Psoas muscle (tissue), 8 donors: ENCODE results near the gene NUTF2. TPM values are rescaled to one million over a fixed set of nuclear protein-coding genes. Genes with fewer than 3 reads are reported as not detected.
A peak's percentile ranks its signal among the peaks of the same experiment; 100 is the strongest.

Experiments used
- ATAC-seq, 4 donors: fragments of 200-7000 bp; cut with Tn5 transposase; one replicate each; pipeline ENCODE4 v1.9.1; 2020; ENCODE audit warnings: moderate library complexity in 3 of 4, mild to moderate bottlenecking in 2 of 4
- DNase-seq, 2 donors: peaks; one replicate each; pipeline ENCODE4 v3.0.0-alpha.2; 2020
- H3K27ac ChIP-seq: fragments of 200-600 bp; one replicate; pipeline ENCODE4 v1.8.0; 2022
- H3K27me3 ChIP-seq, 3 donors: fragments of 200-600 bp in 1 of 3; one replicate each; pipeline versions ENCODE4 v1.6.1 to v1.8.0; 2013 to 2022; ENCODE audit warnings: low read length in 2 of 3, mild to moderate bottlenecking in 2 of 3, moderate library complexity in 1 of 3; ENCODE audit not compliant: insufficient read depth in 3 of 3
- H3K36me3 ChIP-seq, 2 donors: fragments of 200-600 bp in 1 of 2; one replicate each; pipeline versions ENCODE4 v1.6.1 to v1.8.0; 2013 to 2022; ENCODE audit warnings: low read depth in 1 of 2, mild to moderate bottlenecking in 1 of 2, moderate library complexity in 1 of 2; ENCODE audit not compliant: insufficient read depth in 1 of 2
- H3K4me1 ChIP-seq: fragments of 200-600 bp; one replicate; pipeline ENCODE4 v1.8.0; 2022
- H3K4me3 ChIP-seq: fragments of 200-600 bp; one replicate; pipeline ENCODE4 v1.8.0; 2022; ENCODE audit warnings: mild to moderate bottlenecking
- H3K9me3 ChIP-seq: fragments of 200-600 bp; one replicate; pipeline ENCODE4 v1.8.0; 2022
- CTCF ChIP-seq: fragments of 200-600 bp; IDR thresholded peaks from one replicate; pipeline ENCODE4 v1.8.0; 2022; ENCODE audit warnings: antibody characterized with exemption
- WGBS, 3 donors: extraction: QIAGEN DNeasy Blood & Tissue Kit; methylation state at CpG; one replicate each; pipeline versions ENCODE4 v1.1.6 to v1.1.7; 2013; 5-methylcytosine and 5-hydroxymethylcytosine counted together
- intact Hi-C, 2 donors: fragments of 100-400 bp; cut with DNase I; formaldehyde crosslinking; loops; one replicate each; pipeline versions ENCODE4 v1.11.0 to v1.14.2; 2022
- polyA plus RNA-seq, 3 donors: library from polyadenylated mRNA; stranded (reverse); fragments of 200-250 nt; gene quantifications; one replicate each; pipeline ENCODE4 v1.2.3, GENCODE V29; 2013
- total RNA-seq, 4 donors: library from RNA; stranded (reverse); fragmentation: NEBNext Ultra II Directional in 2 of 4; extraction: Animal tissue kit (Norgen Biotek cat#: 25700) in 2 of 4; gene quantifications; one replicate each; pipeline versions ENCODE4 v1.2.1 to v1.2.4, GENCODE V29; 2021 to 2023
- donor health status: healthy with polysubstance abuse.
- donor health status: DM: no; HTN: no; CAD: no; lungs with moderate emphysema.
- donor health status: Bipolar disorder and iron deficiency.
- donor health status: healthy.
- donor health status: DM: yes; HTN: yes; CAD: no.
- donor health status: DM: no; HTN: no; CAD: no.
- donor health status: DM: no; HTN: no; CAD: no.
- donor health status: DM: yes; HTN: yes; CAD: no.

Gene NUTF2
- total and polyA plus RNA-seq, 7 donors: 77.4 to 170 (median 104) TPM

DNA sequence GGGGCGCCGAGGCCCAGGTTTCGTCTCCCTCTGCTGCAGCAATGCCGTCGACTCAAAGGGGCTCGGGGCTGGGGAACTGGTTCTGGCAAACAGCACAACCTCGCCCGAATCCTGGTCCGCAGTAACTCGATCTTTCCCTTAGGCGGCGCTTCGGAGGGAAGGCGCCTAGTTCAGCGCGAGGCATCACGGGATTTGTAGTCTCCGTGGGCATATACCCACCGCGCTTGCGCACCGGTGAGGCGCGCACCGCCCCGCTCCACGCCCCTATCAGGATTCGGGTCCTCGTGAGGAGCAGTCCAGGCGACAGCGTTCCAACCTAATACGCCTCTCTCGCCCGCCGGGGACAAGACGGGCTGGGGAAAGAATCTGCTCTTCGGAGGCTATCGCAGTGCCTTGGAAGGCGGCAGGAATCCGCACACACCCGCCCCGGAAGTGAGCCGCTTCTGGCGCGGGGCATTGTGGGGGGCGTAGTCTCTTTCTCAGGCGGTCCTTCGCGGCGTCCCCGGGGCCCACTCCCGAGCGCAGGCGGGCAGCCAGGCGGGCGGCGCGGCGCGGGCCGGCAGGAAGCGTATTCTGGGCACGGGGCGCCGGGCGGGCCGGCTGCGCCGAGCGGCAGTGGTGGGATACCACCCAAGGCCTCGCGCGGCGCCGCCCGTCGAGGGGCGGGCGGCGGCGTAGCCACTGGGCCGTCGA is 4.8 kb upstream of the NUTF2 start, which contains the start of gene THAP11:
Gene THAP11, plus strand, starts transcription at position 505 of the 693 bp plus-strand sequence. CDS start 235 bp downstream, outside the sequence.
- no peaks in the 10 kb centered on the region for H3K27me3 ChIP-seq
- peak; percentile 79 for TF ChIP-seq CTCF
- H3K27ac ChIP-seq: peak within 1 kb of the TSS; percentile 100
- H3K4me1 ChIP-seq: peaks cover 32% of the 10 kb centered on the region
- 0 to 1% (median 1%) methylated on average over 64 to 83 of the region's 83 CpGs for WGBS, 3 donors
- no peaks in the 10 kb centered on the region for H3K9me3 ChIP-seq
- intact Hi-C loops: loop anchor here in 1 of 2 donors (10.0 kb wide), 1 partner anchor 393 kb away; the partner anchor contains the start of gene ESRP2
- DNase-seq (peak; percentile 93 to 97), ATAC-seq (peak; percentile 78 to 81 (median 81))
- H3K36me3 ChIP-seq: peaks cover 0 to 5% of the 10 kb centered on the region in 2 donors
- H3K4me3 ChIP-seq: peak within 1 kb of the TSS; percentile 100

GRCh38 chr16:67842509-67843342 is 4.0 kb upstream of the NUTF2 start:
- Histone ChIP-seq H3K27ac (peak overlapping the region; percentile 100), H3K4me1 (peaks cover 38% of the 10 kb centered on the region), H3K4me3 (peak overlapping the region; percentile 100), H3K9me3 (no peaks in the 10 kb centered on the region), H3K36me3 (peaks cover 0 to 5% of the 10 kb centered on the region in 2 donors), H3K27me3 (no peaks in the 10 kb centered on the region)
- TF ChIP-seq CTCF: peak; percentile 12
- DNase-seq (peak; percentile 61 to 82), ATAC-seq (peak in 3 of 4 donors; percentile 2 to 6 (median 3))
- intact Hi-C loops: loop anchor here in 1 of 2 donors (10.0 kb wide), 1 partner anchor 392 kb away; the partner anchor contains the start of gene ESRP2
- WGBS, 3 donors: 1% methylated on average over 53 to 67 of the region's 67 CpGs

GRCh38 chr16:67843343-67843765 is 3.4 kb upstream of the NUTF2 start:
- Histone ChIP-seq H3K27ac (peak overlapping the region; percentile 100), H3K27me3 (no peaks in the 10 kb centered on the region), H3K4me3 (peak overlapping the region; percentile 100), H3K4me1 (peaks cover 44% of the 10 kb centered on the region), H3K36me3 (peaks cover 0 to 5% of the 10 kb centered on the region in 2 donors), H3K9me3 (no peaks in the 10 kb centered on the region)
- WGBS, 3 donors: 3 to 5% (median 5%) methylated on average over 11 of the region's 11 CpGs
- DNase-seq (peak in 1 of 2 donors; percentile 58), ATAC-seq (no peak)
- no peak for TF ChIP-seq CTCF
- intact Hi-C loops: loop anchor here in 1 of 2 donors (10.0 kb wide), 1 partner anchor 391 kb away; the partner anchor contains the start of gene ESRP2

GRCh38 chr16:67844497-67844896 is 2.2 kb upstream of the NUTF2 start:
- no peak for ATAC-seq
- 40 to 52% (median 44%) methylated on average over 4 of the region's 4 CpGs for WGBS, 3 donors
- no peak for DNase-seq
- Histone ChIP-seq H3K36me3 (peaks cover 0 to 5% of the 10 kb centered on the region in 2 donors), H3K4me3 (peak overlapping the region; percentile 100), H3K9me3 (no peaks in the 10 kb centered on the region), H3K27me3 (no peaks in the 10 kb centered on the region), H3K27ac (peak overlapping the region; percentile 100), H3K4me1 (peaks cover 50% of the 10 kb centered on the region)
- peak; percentile 8 for TF ChIP-seq CTCF
- intact Hi-C loops: loop anchor here in 1 of 2 donors (10.0 kb wide), 1 partner anchor 390 kb away; the partner anchor contains the start of gene ESRP2
